K562 (cell line): ENCODE results near the gene MAD1L1. TPM values are rescaled to one million over a fixed set of nuclear protein-coding genes. Genes with fewer than 3 reads are reported as not detected.

ENCODE experiments used
- ATAC-seq: fragments of 200-7000 bp; cut with Tn5 transposase; 3 replicates; pipeline ENCODE4 v1.9.1; 2020; ENCODE audit warnings: moderate library complexity
- BruUV-seq: library from RNA; stranded (reverse); fragments of 400-500 nt; replicated peaks from 2 replicates; lab custom pipeline; 2021; lab: Mats Ljungman, UMichigan
- CTCF ChIA-PET: fragments of 300-600 bp; formaldehyde crosslinking; extraction: SDS; loops from one replicate; lab custom pipeline; 2021; ENCODE audit warnings: low intra/inter-chr PET ratio; lab: Yijun Ruan, JAX
- POLR2A ChIA-PET: fragments of 300-600, 350-650 bp; sonication (Branson Sonifier 250); formaldehyde crosslinking; extraction: SDS; loops from one replicate; lab custom pipeline; 2021; ENCODE audit warnings: antibody characterized with exemption, inconsistent platforms; lab: Yijun Ruan, JAX
- DNase-seq, 4 experiments: peaks; one replicate each; pipeline versions ENCODE4 v3.0.0 to v3.0.0-alpha.2; 2011 to 2018; ENCODE audit warnings: low spot score in 3 of 4, mixed read lengths in 3 of 4; ENCODE audit errors: extremely low read depth in 1 of 4
- FAIRE-seq: peaks from 2 replicates; lab custom pipeline; 2011; peaks lifted over from hg19 to GRCh38; lab: Jason Lieb, UNC
- H2AFZ ChIP-seq: 2 replicates; pipeline ENCODE4 v1.6.0; 2011; ENCODE audit warnings: low read depth, low read length, control low read depth, inconsistent platforms
- H3K27ac ChIP-seq: fragments of 200-600 bp; 3 replicates; pipeline ENCODE4 v1.8.0; 2011; ENCODE audit warnings: low read depth, mild to moderate bottlenecking, control low read depth, inconsistent platforms, low read length, moderate library complexity, mixed read lengths; ENCODE audit errors: extremely low read depth
- H3K27me3 ChIP-seq, 2 experiments: fragments of 300-600 bp in 1 of 2; 2 replicates in 1 of 2; 3 replicates in 1 of 2; pipeline versions ENCODE4 v1.6.0 to v1.8.0; 2011; ENCODE audit warnings: inconsistent platforms in 2 of 2, low read length in 2 of 2, mild to moderate bottlenecking in 1 of 2, mixed read lengths in 1 of 2, moderate library complexity in 1 of 2; ENCODE audit not compliant: control insufficient read depth in 2 of 2, insufficient read depth in 2 of 2
- H3K36me3 ChIP-seq: fragments of 300-600 bp; 3 replicates; pipeline ENCODE4 v1.8.0; 2011; ENCODE audit warnings: mild to moderate bottlenecking, low read length, inconsistent platforms; ENCODE audit not compliant: control insufficient read depth, insufficient read depth
- H3K4me1 ChIP-seq, 2 experiments: fragments of 200-600 bp in 1 of 2; replicated peaks in 1 of 2; 2 replicates in 1 of 2; 3 replicates in 1 of 2; pipeline versions ENCODE4 v1.5.1 to v1.8.0; 2011; ENCODE audit warnings: inconsistent platforms in 2 of 2, low read length in 2 of 2, mild to moderate bottlenecking in 1 of 2, mixed read lengths in 1 of 2, moderate library complexity in 1 of 2; ENCODE audit not compliant: control insufficient read depth in 2 of 2, insufficient read depth in 2 of 2
- H3K4me2 ChIP-seq: 2 replicates; pipeline ENCODE4 v1.6.1; 2011; ENCODE audit warnings: low read length, control low read depth, inconsistent platforms, mixed read lengths; ENCODE audit not compliant: insufficient read depth
- H3K4me3 ChIP-seq: fragments of 200-600 bp; sonication (generic), shearing (Covaris generic); 2 replicates; pipeline ENCODE4 v1.5.1; 2016; ENCODE audit warnings: control low read depth, inconsistent platforms
- H3K79me2 ChIP-seq: fragments of 200-600 bp; 3 replicates; pipeline ENCODE4 v1.8.0; 2011; ENCODE audit warnings: low read length, inconsistent platforms; ENCODE audit not compliant: control insufficient read depth, insufficient read depth
- H3K9ac ChIP-seq, 2 experiments: 2 replicates each; pipeline versions ENCODE4 v1.6.0 to v1.6.1; 2011; ENCODE audit warnings: low read depth in 2 of 2, low read length in 2 of 2, control low read depth in 1 of 2, inconsistent platforms in 1 of 2, mild to moderate bottlenecking in 1 of 2, mixed read lengths in 1 of 2; ENCODE audit not compliant: insufficient read depth in 1 of 2
- H3K9me1 ChIP-seq: one replicate; pipeline ENCODE4 v1.6.0; 2011; ENCODE audit warnings: inconsistent platforms, mild to moderate bottlenecking, low read length, moderate library complexity; ENCODE audit not compliant: control insufficient read depth, insufficient read depth
- H3K9me3 ChIP-seq: replicated peaks from 2 replicates; pipeline ENCODE4 v1.5.1; 2011; ENCODE audit warnings: low read depth, low read length, inconsistent platforms; ENCODE audit not compliant: control insufficient read depth, insufficient read depth
- H4K20me1 ChIP-seq: replicated peaks from 2 replicates; pipeline ENCODE4 v1.6.1; 2011; ENCODE audit warnings: low read length, inconsistent platforms, mixed read lengths; ENCODE audit not compliant: control insufficient read depth, insufficient read depth
- HCFC1 ChIP-seq: IDR thresholded peaks from 2 replicates; pipeline ENCODE4 v1.6.1; 2012; ENCODE audit warnings: low read depth, low read length, improper control_type of control experiment
- PTBP1 ChIP-seq: fragments of 200-400 bp; formaldehyde crosslinking; IDR thresholded peaks from 2 replicates; pipeline ENCODE4 v1.6.1; 2017; ENCODE audit warnings: low read depth, low read length
- ZNF444 ChIP-seq: fragments of 250-450 bp; sonication (Bioruptor Pico); IDR thresholded peaks from 2 replicates; pipeline ENCODE4 v1.4.0; 2020; ENCODE audit warnings: mild to moderate bottlenecking, moderate library complexity
- WGBS: fragments of 100-300 bp; shearing (Covaris generic); methylation state at CpG from one replicate; pipeline ENCODE4 v1.1.6; 2016; ENCODE audit warnings: low coverage, mixed read lengths; ENCODE audit not compliant: insufficient coverage; ENCODE audit errors: missing lambda C conversion rate; 5-methylcytosine and 5-hydroxymethylcytosine counted together
- in situ Hi-C: fragments of 300-500 bp; cut with MboI; formaldehyde crosslinking; loops from 4 replicates; pipeline ENCODE4 v1.15.0; 2018; ENCODE audit warnings: inconsistent platforms, mixed read lengths
- intact Hi-C: fragments of 100-400 bp; cut with micrococcal nuclease; formaldehyde crosslinking; loops from 2 replicates; pipeline ENCODE4 v1.14.2; 2022
- polyA plus RNA-seq, 8 experiments: library from polyadenylated mRNA; depleted of rRNA in 4 of 8; stranded (reverse) in 5 of 8; unstranded in 3 of 8; fragments of >200 nt; fragmentation: Nextera tagmentation in 2 of 8; fragmentation: Illumina TruSeq in 1 of 8; extraction: Ambion mirVana in 2 of 8; extraction: Trizol in 1 of 8; gene quantifications; 2 replicates each; pipeline versions ENCODE4 v1.2.1 to v1.2.3, GENCODE V29; 2011 to 2014; ENCODE audit warnings: inconsistent platforms in 1 of 8, missing spikeins in 1 of 8
- total RNA-seq, 7 experiments: library from RNA; depleted of rRNA in 6 of 7; stranded (reverse); fragments of >200 nt in 6 of 7; fragmentation: Illumina TruSeq in 2 of 7; extraction: Trizol in 2 of 7; gene quantifications; 2 replicates each; pipeline versions ENCODE4 v1.2.1 to v1.2.3, GENCODE V29; 2011 to 2021; ENCODE audit warnings: low replicate concordance in 1 of 7
- TF ChIP-seq, protein P1 (sequence below): sonication (generic); formaldehyde crosslinking; IDR thresholded peaks from 2 replicates; pipeline ENCODE4 v1.8.0; 2022; ENCODE audit warnings: mild to moderate bottlenecking, missing genetic modification reagents, borderline replicate concordance
- TF ChIP-seq, protein P2 (sequence below): sonication (generic); formaldehyde crosslinking; IDR thresholded peaks from 2 replicates; pipeline ENCODE4 v1.9.0; 2022; ENCODE audit warnings: mild to moderate bottlenecking, missing genetic modification reagents

Gene MAD1L1
- total and polyA plus RNA-seq, 9 of the 15 experiments (the other 6 are each of a cell fraction or from before 2014, with no cell fraction given): 1.7 to 89.7 (median 18.0) TPM

DNA sequence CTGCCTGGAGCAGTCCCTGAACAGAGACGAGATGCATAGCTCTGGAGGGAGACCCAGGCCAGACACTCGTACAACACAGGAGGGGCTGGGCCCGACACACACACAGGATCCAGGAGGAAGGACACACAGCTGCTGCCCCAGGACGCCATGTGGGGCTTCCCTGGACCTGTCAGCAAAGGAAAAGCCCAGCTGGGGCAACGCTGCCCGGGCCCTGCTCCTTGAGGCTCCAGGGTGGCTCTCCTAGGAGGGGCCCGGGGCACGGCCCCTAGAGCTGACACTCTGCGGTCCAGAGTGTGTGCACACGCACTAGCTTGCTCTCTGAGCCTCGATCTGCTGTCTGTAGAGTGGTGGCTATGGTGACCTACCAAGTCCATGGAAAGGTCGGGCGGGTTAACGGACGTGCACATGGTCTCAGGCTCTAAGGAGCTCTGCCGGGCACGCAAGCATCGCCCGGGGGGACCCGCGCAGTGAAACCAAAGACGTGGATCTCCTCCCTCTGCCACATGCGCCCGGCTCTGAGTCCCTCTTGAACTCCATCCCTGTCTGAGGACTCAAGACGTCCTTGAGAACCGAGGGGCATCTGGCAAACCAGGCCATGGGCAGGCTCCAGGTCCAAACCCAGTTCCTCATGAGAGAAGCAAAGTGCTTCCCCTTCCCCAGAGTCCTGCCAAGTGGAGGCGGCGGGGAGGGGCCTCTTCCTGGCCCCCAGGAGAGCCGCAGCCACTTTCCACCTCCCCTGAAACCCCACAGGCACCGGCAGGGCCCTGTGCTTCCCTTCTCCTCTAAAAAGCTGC lies 283.7 kb downstream of the MAD1L1 start:
- WGBS: 85% methylated on average over 9 of the region's 30 CpGs
- H4K20me1 ChIP-seq: no peaks in the 10 kb centered on the region
- no TSS peak for BruUV-seq
- H3K4me2 ChIP-seq: no peak overlapping the region
- H2AFZ ChIP-seq: no peak overlapping the region
- intact Hi-C loops (no loop called here), in situ Hi-C loops (no loop called here)
- FAIRE-seq (no peak), ATAC-seq (no peak), DNase-seq (no peak)
- no peak overlapping the region for H3K27ac ChIP-seq
- H3K4me1 ChIP-seq: peaks cover 17 to 84% of the 10 kb centered on the region in 2 experiments
- peak overlapping the region in 1 of 2 experiments; percentile 68; a peak in 2 of 4 replicates for H3K9ac ChIP-seq
- no peaks in the 10 kb centered on the region for H3K79me2 ChIP-seq
- H3K4me3 ChIP-seq: no peak overlapping the region
- no peaks in the 10 kb centered on the region for H3K27me3 ChIP-seq
- ChIA-PET CTCF (no interaction called here), POLR2A (interaction anchor here (0.6 kb wide), 1 partner anchor 41 kb away, joined by 3 read pairs; no protein-coding TSS in a partner anchor)
- no peak for TF ChIP-seq PTBP1
- TF ChIP-seq, protein P1, sequence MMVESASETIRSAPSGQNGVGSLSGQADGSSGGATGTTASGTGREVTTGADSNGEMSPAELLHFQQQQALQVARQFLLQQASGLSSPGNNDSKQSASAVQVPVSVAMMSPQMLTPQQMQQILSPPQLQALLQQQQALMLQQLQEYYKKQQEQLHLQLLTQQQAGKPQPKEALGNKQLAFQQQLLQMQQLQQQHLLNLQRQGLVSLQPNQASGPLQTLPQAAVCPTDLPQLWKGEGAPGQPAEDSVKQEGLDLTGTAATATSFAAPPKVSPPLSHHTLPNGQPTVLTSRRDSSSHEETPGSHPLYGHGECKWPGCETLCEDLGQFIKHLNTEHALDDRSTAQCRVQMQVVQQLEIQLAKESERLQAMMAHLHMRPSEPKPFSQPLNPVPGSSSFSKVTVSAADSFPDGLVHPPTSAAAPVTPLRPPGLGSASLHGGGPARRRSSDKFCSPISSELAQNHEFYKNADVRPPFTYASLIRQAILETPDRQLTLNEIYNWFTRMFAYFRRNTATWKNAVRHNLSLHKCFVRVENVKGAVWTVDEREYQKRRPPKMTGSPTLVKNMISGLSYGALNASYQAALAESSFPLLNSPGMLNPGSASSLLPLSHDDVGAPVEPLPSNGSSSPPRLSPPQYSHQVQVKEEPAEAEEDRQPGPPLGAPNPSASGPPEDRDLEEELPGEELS (CRISPR knock-in tag): no peak
- TF ChIP-seq, protein P2, sequence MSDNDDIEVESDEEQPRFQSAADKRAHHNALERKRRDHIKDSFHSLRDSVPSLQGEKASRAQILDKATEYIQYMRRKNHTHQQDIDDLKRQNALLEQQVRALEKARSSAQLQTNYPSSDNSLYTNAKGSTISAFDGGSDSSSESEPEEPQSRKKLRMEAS: 0 out of 2 replicates have a peak, but pooled peaks have one; percentile 14
- TF ChIP-seq ZNF444 (CRISPR knock-in tag): no peak
- no peak for TF ChIP-seq HCFC1
- H3K9me1 ChIP-seq: no peaks in the 10 kb centered on the region
- H3K9me3 ChIP-seq: no peaks in the 10 kb centered on the region
- H3K36me3 ChIP-seq: no peaks in the 10 kb centered on the region
